Measurements from ENCODE around the gene DHX32. TPM values are rescaled to one million over a fixed set of nuclear protein-coding genes. Genes with fewer than 3 reads are reported as not detected.
A peak's percentile ranks its signal among the peaks of the same experiment; 100 is the strongest.

The DHX32 gene
- total RNA-seq, 4 donors from 2014 or later, result 27.4 to 44.4 (median 32.9) TPM

DNA sequence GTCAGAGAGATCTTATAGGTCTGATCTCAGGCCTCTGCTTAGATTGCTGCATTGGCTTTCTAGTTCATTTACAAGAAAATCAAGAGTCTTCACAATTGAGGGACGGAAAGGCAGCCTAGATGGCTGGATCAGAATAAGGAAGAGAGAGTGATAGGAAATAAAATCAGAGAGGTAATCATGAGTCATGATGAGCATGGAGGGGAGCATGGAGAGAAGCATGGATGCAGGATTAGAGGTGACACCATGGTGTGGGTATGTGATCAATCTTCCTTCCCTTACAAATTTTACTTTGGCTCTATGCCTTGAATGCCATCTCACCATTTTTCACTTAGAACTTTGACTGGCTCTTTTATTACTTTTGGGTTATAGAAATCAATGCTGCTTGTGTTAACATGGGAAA lies 56.4 kb downstream of the DHX32 start:
- in situ Hi-C loops (cut with MboI; ENCODE audit: low sequenced_read_pairs in 4 of 4), result loop anchor here in 2 of 4 donors (10.0 kb wide), 1 partner anchor 100 kb away; no protein-coding TSS in a partner anchor
- ATAC-seq (no peak), DNase-seq (no peak)
- Histone ChIP-seq H3K9me3 (no peaks in the 10 kb centered on the region), H3K4me3 (peak overlapping the region; percentile 81 to 93 (median 82)), H3K4me1 (peaks cover 36 to 41% of the 10 kb centered on the region in 2 donors), H3K36me3 (peaks cover 0 to 35% of the 10 kb centered on the region in 2 donors), H3K27ac (peak overlapping the region in 2 of 4 donors; percentile 7 to 92), H3K27me3 (no peaks in the 10 kb centered on the region)
- TF ChIP-seq, protein P1, sequence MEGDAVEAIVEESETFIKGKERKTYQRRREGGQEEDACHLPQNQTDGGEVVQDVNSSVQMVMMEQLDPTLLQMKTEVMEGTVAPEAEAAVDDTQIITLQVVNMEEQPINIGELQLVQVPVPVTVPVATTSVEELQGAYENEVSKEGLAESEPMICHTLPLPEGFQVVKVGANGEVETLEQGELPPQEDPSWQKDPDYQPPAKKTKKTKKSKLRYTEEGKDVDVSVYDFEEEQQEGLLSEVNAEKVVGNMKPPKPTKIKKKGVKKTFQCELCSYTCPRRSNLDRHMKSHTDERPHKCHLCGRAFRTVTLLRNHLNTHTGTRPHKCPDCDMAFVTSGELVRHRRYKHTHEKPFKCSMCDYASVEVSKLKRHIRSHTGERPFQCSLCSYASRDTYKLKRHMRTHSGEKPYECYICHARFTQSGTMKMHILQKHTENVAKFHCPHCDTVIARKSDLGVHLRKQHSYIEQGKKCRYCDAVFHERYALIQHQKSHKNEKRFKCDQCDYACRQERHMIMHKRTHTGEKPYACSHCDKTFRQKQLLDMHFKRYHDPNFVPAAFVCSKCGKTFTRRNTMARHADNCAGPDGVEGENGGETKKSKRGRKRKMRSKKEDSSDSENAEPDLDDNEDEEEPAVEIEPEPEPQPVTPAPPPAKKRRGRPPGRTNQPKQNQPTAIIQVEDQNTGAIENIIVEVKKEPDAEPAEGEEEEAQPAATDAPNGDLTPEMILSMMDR (IDR thresholded peaks at IDR 0.05 in 4 of 5, conservative IDR thresholded peaks at IDR 0.05 in 1 of 5), result no peak
- no peak for TF ChIP-seq POLR2A (IDR thresholded peaks at IDR 0.05)
- intact Hi-C loops (cut with DNase I; ENCODE audit: low total_unique reads), result loop anchor here (5.0 kb wide), 1 partner anchor 73 kb away; the partner anchor contains the start of gene FANK1

DNA sequence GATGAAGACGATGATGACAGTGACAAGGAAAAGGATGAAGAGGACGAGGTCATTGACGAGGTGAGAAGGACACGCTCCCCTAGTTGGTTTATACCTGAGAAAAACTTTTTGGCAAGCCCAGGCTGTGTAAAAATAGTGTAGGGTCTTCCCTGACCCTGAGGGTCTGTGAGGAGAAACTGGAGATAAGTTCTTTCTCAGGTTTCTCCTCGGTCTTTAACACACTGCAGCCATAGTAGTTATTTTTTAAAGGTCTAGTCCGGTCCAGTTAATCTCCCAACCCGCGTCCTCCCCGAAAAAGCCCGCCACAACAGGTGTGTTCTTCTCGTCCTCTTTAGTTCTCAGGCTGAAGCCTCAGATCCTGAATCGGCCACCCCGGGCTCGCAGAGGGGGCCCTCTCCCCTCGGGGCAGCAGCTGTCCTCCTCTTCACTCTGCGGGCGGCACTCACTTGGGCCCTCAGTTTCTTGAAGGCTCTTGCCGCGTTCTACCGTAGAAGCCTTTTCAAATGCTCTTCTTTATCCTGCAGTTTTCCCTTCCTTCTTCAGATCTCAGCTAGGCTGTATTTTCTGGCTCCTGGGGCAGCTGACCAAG lies 57.3 kb downstream of the DHX32 start:
- H3K27me3 ChIP-seq, result no peaks in the 10 kb centered on the region
- no peak for TF ChIP-seq POLR2A (IDR thresholded peaks at IDR 0.05)
- TF ChIP-seq, protein P1 (IDR thresholded peaks at IDR 0.05 in 4 of 5, conservative IDR thresholded peaks at IDR 0.05 in 1 of 5), result no peak
- intact Hi-C loops (cut with DNase I; ENCODE audit: low total_unique reads) (loop anchor here (2.0 to 5.0 kb wide), 2 partner anchors 74 to 105 kb away; partner anchors contain the start of genes EDRF1 and FANK1), in situ Hi-C loops (cut with MboI; ENCODE audit: low sequenced_read_pairs in 4 of 4) (loop anchor here in 2 of 4 donors (10.0 kb wide), 1 partner anchor 99 kb away; no protein-coding TSS in a partner anchor)
- H3K36me3 ChIP-seq, result peaks cover 0 to 25% of the 10 kb centered on the region in 2 donors
- peak in 1 of 2 donors; percentile 8 for ATAC-seq
- DNase-seq, result no peak
- peak overlapping the region; percentile 80 to 92 (median 86) for H3K27ac ChIP-seq
- H3K4me1 ChIP-seq, result peaks cover 36 to 41% of the 10 kb centered on the region in 2 donors
- peak overlapping the region; percentile 81 to 93 (median 82) for H3K4me3 ChIP-seq
- H3K9me3 ChIP-seq, result no peaks in the 10 kb centered on the region

GRCh38 chr10:125822878-125823662 lies 58.0 kb downstream of the DHX32 start, which contains the start of the genes BCCIP and UROS:
TSS of gene BCCIP (plus strand) at chr10:125823546. CDS start at chr10:125823558, 12 bp downstream.
TSS of gene UROS (minus strand) at chr10:125823258. CDS start at chr10:125816499, 6,759 bp downstream.
- no peaks in the 10 kb centered on the region for H3K9me3 ChIP-seq
- in situ Hi-C loops (cut with MboI; ENCODE audit: low sequenced_read_pairs in 4 of 4), result loop anchor here in 2 of 4 donors (10.0 kb wide), 1 partner anchor 98 kb away; no protein-coding TSS in a partner anchor
- peak; percentile 98 to 99 for ATAC-seq
- H3K27me3 ChIP-seq, result no peaks in the 10 kb centered on the region
- peaks cover 36 to 41% of the 10 kb centered on the region in 2 donors for H3K4me1 ChIP-seq
- peak; percentile 83 to 84 for DNase-seq
- H3K4me3 ChIP-seq, result peak within 1 kb of the TSS; percentile 81 to 93 (median 82)
- intact Hi-C loops (cut with DNase I; ENCODE audit: low total_unique reads), result loop anchor here (2.0 to 5.0 kb wide), 2 partner anchors 74 to 104 kb away; partner anchors contain the start of genes EDRF1 and FANK1
- peak; percentile 62 to 69 for TF ChIP-seq POLR2A (IDR thresholded peaks at IDR 0.05)
- TF ChIP-seq, protein P1 (IDR thresholded peaks at IDR 0.05 in 4 of 5, conservative IDR thresholded peaks at IDR 0.05 in 1 of 5), result peak in 2 of 5 experiments; percentile 18 to 22
- peak within 1 kb of the TSS; percentile 80 to 92 (median 86) for H3K27ac ChIP-seq
- peaks cover 0 to 18% of the 10 kb centered on the region in 2 donors for H3K36me3 ChIP-seq

DNA sequence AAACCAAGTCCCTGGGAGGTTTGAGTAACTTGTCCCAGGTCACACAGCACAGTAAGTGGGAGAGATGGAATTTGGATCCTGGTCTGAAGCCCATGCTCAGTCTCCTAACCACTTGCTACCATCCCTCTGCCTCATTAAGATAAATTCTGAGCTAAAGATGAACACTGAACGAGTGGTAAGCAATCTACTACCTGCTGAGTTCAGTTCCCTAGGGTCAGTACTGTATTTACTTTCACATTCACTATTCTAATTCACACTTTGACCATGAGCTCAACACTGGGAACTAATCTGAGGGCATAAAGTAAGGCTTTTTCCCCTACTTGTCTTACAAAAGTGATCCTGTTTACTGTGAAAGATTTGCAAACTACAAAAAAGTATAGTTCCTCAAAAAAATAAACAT lies 60.4 kb downstream of the DHX32 start:
- no peak for ATAC-seq
- no peaks in the 10 kb centered on the region for H3K9me3 ChIP-seq
- no peak for DNase-seq
- H3K36me3 ChIP-seq, result peaks cover 0 to 2% of the 10 kb centered on the region in 2 donors
- intact Hi-C loops (cut with DNase I; ENCODE audit: low total_unique reads), result loop anchor here (5.0 kb wide), 1 partner anchor 77 kb away; the partner anchor contains the start of gene FANK1
- TF ChIP-seq, protein P1 (IDR thresholded peaks at IDR 0.05 in 4 of 5, conservative IDR thresholded peaks at IDR 0.05 in 1 of 5), result no peak
- no peak for TF ChIP-seq POLR2A (IDR thresholded peaks at IDR 0.05)
- peaks cover 32 to 34% of the 10 kb centered on the region in 2 donors for H3K4me1 ChIP-seq
- H3K27ac ChIP-seq, result no peak overlapping the region
- no peaks in the 10 kb centered on the region for H3K27me3 ChIP-seq
- in situ Hi-C loops (cut with MboI; ENCODE audit: low sequenced_read_pairs in 4 of 4), result loop anchor here in 2 of 4 donors (10.0 kb wide), 1 partner anchor 96 kb away; no protein-coding TSS in a partner anchor
- H3K4me3 ChIP-seq, result no peak overlapping the region

Data from gastrocnemius medialis (tissue), 4 donors.